ENCODE measurements around the gene TP53I11.

Gene TP53I11

DNA sequence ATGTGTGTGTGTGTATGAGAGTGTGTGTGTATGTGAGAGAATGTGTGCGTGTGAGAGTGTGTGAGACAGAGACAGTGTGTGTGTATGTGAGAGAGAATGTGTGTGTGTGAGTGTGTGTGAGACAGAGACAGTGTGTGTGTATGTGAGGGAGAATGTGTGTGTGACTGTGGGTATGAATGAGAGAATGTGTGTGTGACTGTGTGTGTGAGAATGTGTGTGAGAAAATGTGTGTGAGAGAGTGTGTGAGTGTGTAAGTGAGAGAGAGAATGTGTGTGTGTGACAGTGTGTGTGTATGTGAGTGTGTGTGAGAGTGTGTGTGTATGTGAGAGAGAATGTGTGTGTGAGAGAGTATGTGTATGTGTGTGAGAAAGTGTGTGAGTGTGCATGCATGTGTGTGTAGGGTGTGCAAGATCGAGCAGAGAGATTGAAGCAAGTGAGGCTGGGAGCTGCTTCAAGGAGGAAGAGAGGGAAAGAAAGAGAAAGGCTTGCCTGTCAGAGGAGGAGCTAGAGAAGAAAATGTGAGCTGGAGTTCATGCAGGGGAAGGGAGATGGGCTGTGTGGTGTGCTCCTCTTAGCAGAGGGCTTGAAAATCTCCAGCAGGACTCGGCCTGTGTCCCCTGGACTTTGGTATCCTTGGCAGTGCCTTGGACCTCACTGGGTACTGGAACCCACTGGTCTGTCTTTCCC, 27.7 kb upstream of the TP53I11 start:
- DNase-seq (ENCODE audit: low read depth) = no peak

DNA sequence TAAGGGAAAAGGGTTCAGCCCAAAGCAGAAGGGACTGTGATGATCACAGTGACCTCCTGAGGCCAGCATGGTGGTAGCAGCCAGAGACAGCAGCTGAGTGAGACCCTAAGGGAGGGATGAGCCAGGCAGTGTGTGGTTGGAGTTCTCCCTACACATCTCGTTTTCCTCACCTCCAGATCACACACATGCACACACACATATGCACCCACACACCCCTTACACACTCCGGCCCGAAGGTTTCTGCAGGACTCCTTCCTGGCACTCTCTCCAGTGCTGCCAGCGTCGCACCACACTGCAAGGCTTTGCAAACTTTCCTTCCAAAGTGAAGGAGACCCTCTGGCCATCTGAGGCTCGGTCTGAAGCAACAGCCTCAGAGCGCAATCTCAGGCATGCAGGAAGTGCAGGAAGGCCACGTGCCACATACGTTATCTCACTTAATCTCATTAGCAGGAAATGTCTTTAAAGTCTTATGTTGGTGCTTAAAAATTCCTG, 26.9 kb upstream of the TP53I11 start:
- DNase-seq (ENCODE audit: low read depth) = no peak

GRCh38 chr11:44976576-44976975, 25.9 kb upstream of the TP53I11 start:
- no peak for DNase-seq (ENCODE audit: low read depth)

- DNase-seq (ENCODE audit: low read depth) = no peak
Observed at GRCh38 chr11:44974402-44975000, 23.8 kb upstream of the TP53I11 start.

DNA sequence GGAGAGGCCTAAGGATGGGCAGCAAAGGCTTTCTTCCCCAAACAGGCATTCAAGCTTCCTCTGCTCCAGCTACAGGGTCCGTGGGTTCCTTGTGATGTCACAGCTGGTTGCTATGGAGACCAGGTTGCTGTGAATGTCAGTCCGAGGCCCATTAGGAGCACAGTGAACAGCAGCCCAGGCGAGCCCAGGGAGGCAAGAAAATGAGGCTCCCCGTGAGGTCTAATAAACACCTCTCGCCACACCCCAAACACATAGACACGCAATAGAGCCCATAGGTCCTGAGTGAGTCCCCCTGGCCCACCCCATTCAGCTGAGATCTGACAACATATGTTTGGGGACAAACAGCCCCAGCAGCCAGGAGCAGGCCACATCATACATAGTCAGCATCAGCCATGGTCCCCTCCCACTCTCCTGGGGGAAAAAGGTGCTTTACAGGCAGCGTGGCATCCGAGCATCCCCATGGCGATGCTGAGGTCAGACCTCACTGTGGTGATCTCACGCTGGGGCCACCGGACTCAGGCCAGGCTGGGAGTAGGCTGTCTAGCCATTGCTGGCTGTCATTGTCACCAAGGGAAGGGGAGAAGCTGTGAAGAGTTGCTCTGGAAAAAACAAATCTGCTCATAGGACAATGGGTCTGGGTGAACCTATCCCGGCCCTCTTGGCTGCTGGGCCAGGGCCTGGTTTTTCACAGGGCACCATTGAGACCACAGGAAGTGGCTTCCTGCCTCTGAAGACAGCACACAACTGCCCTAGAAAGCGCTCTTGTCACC, 23.1 kb upstream of the TP53I11 start:
- no peak for DNase-seq (ENCODE audit: low read depth)

DNA sequence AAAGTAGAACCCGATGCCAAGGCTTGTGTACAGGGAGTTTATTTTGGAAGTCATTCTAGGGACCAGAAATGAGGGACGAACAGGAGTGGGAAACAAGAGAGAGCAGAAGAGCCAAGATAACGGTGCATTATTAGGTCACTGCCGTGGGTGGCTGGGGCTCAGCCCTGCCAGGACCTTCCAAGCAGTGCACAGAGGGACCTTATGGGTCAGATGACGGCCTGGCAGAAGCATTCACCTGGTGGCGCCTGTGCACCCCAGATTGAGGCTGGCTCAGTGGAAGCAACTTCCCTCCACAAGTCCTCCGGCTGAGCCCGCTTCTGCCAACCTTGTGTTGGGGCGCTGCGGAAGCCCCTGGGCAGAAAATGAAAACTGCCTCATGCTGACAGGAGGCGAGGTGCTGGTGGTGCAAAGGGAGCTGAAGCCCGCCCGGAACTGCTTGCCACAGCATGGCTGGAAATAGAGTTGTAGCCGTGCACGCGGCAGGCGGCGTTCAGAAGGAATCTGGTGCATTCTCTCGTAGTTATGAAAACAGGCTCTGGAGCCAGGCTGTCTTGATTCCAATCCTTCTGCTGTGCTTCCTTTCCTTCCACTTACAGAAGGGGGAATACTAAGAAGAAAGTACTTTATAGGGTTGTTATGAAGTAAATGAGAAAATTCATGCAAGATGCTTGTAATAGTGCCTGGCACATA, 22.2 kb upstream of the TP53I11 start:
- no peak for DNase-seq (ENCODE audit: low read depth)

- DNase-seq (ENCODE audit: low read depth) = no peak
Observed at GRCh38 chr11:44971185-44971584, 20.5 kb upstream of the TP53I11 start.

DNA sequence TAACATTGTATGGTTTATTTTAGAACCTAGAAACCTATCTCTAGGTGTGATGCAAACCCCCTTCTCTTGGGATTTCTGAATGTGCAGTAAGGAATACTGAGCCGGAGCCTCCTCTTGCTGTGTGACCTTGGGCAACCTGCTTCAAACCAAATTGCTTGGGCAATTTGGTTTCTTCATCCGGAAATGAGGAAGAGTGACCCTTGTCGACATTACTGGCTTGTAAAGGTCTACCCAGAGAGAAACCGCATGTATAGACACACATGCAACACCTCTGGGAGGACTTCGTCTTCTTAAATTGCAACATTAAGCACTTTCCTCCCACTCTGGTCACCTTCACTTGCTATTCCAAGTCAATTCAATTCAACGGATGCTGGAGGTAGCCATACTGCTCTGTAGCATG, 19.6 kb upstream of the TP53I11 start:
- no peak for DNase-seq (ENCODE audit: low read depth)

DNA sequence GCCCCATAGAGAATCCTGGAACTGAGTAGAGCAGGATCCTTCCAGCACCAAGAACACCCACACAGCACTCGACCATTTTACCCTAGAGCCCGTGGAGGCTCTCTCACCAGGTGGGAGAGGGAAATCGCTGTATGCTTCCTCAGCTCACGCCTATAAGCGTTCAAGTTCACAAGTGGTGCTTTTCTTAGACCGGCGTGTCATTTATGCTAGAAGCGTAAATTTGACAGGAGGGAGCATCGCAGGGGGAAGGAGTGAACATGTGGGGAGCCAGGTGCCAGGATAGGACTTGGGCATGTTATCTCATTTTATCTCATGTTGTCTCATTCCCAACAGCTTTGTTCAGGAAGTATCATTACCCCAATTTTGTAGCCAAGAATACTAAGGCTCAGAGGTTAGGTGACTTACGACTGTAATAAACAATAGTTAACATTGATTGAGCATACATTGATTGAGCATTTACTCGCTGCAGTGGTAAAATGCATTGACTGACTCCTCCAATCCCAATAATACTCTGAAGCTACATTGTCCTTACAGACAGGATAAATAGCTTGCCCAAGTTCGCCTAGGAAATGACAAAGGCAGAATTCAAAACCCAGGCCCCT, 19.1 kb upstream of the TP53I11 start:
- DNase-seq (ENCODE audit: low read depth) = no peak

DNA sequence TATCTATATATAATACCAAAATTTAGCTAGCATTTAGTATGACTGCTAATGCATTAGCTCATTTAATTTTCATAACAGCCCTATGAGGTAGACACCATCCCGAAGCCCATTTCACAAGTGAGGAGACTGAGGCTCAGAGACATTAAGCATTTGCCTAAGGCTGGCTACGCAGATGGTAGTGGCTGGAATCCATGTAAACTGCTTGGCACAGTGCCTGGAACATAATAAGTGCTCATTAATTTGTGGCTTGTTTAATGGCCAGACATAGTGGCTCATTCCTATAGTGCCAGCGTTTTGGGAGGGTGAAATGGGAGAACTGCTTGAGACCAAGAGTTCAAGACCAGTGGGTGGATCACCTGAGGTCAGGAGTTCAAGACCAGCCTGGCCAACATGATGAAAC, 17.8 kb upstream of the TP53I11 start:
- DNase-seq (ENCODE audit: low read depth) = no peak

GRCh38 chr11:44967930-44968496, 17.3 kb upstream of the TP53I11 start:
- DNase-seq (ENCODE audit: low read depth) = no peak

DNA sequence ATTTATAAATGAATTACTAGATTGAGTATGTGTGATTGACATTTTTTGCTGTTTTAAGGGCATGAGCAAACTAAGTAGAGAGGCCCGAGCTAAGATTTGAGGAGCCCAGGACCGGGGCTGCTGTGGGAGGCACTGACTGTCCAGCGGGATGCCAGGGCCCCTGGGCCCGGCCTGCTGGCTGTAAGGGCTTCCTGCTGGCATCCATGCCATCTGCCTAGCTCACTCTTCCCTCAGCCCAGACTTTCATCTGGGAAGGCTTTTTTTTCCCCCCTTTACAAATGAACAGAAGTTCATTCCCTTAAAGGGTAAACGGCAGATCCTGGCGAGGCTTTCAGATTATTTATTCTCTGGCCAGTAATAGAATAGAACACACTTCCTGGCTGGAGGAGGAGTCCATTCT, 16.0 kb upstream of the TP53I11 start:
- no peak for DNase-seq (ENCODE audit: low read depth)

DNA sequence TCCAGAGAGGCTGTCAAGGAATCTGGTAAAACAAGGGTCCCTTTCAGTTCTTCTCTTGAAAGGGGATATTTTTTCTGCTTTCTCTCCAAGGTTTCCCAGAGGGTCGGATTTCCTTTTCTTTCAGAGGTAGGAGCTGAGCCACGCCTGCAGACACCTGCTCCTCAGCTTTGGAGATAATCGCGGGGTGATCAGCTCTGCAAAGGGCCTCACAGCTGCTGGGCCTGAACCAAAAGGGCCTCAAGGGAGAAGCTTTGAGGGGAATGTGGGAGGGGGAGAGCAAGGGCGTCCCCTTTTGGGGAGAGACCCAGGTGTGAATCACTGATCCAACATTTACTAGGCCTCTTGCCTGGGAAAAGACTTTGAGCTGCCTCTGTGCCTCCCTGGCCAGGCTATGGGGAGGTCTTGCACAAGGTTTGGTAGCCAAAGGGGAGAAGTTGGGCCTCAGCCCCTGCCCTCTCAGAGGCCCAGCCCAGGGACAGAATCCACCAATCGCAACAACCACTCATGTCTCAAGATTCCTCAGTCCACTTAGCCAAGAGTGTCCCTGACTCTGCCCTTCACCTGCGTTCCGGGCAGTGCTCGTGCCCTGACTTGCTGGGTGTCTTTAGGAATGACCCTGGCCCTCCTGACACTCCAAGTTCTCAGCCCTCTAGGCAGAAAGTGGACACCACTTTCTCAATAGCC, 14.0 kb upstream of the TP53I11 start:
- DNase-seq (ENCODE audit: low read depth) = no peak

DNA sequence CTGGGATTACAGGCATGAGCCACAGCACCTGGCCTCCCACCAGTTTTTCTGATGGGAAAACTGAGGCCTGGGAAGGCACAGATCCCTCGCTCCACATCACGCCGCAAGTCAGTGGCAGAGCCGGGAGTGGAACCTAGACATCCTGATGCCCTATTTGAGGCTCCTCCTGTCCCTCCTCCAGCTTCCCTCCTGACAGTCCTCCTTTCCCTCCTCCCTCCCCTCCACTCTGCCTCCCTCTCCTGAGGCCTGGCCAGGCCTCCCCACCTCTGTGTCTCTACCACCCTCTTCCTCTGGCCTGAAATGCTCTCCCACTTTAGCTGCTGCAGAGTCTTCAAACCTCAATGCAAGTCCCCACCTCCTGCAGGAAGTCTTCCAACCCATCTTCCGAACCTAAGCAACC, 13.3 kb upstream of the TP53I11 start:
- no peak for DNase-seq (ENCODE audit: low read depth)

GRCh38 chr11:44963136-44963535, 12.5 kb upstream of the TP53I11 start:
- DNase-seq (ENCODE audit: low read depth) = no peak

GRCh38 chr11:44962464-44962863, 11.8 kb upstream of the TP53I11 start:
- no peak for DNase-seq (ENCODE audit: low read depth)

DNA sequence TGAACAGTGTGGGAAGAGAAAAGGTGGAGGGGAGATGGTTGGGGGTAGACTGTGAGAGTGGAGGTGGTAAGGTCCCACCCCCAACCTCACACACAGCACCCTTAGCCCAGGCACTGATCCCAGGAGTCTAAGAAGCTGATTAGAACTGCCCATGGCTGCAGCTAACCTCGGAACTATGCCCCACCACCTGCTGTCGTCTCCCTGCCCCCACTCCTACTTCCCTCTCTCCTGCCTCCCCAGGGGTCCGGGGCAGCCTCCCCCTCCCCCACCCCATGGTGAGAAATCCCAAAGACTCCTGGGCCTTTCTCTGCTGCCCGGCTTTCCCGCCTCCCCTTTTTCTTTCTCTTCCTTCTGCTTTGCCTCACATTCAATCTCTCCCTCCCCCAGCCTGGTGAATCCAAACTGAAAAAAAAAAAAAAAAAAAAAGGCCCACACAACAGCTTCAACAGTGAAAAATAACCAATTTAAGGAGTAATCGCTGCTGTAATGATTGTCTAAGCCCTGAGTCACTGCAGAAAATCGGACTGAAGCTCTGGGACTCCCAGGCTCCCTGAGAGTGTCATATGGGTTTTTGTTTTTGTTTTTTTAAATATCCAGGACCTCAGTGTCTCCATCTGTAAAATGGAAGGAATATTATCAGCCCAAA, 9.6 kb upstream of the TP53I11 start:
- no peak for DNase-seq (ENCODE audit: low read depth)

DNA sequence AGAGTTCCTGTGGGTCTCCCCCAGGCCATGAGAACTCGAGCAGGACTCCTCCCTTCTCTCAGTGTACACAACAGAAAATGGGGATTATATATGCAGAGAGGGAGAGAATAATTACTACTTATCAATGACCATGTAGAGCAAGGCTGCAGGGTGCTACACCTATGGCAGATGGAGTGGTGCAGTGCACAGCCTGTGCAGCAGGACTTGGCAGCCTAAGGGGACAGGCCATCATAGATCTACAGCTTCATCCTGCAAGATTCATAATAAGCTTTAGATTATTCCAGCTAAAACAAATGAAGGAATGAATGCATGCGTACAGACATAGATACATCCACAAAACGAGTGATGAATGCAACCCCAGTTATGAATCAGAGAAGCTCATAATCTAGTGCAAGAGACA, 8.4 kb upstream of the TP53I11 start:
- no peak for DNase-seq (ENCODE audit: low read depth)

DNA sequence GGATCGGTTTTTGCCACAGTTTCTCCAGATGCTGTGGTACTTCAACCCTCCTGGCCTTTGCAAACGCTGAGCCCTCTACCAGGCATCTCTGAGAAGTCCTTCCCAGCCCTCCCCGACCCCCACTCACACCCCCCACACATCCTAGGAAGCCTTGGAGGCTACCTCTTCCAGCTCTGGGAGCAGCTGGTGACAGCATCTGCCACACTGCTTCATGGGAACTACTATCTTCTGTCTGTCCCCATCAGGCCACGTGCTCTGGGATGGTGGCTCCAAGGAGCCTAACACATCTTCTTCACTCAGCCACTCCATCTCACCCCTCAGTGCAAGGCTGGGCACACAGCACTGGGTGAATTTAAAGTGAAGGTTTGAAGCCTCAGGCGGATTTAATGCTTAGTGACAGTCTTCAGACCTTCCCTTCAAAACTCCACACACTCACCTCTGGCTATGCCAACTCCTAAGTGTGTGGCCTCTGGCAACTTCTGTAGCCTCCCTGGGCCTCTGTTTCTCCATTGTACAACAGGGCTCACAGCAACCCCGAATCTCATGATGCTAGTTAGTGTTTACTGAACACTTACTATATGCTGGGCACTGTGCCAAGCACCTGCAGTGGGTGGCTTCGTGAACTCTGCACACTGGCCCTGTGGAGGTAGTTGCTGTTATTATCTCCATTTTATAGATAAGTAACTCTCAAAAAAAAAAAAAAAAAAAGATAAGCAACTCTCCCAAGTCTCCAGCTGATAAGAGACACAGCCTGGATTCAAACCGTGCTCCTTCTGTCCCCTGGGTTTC, 7.3 kb upstream of the TP53I11 start:
- DNase-seq (ENCODE audit: low read depth) = no peak

GRCh38 chr11:44957040-44957515, 6.4 kb upstream of the TP53I11 start:
- DNase-seq (ENCODE audit: low read depth) = no peak
